Retina (tissue), 1 donor: ENCODE results near the gene DNMBP.

Experiments
- DNase-seq: peaks from one replicate; pipeline ENCODE4 v3.0.0-alpha.2; 2016

Gene DNMBP

GRCh38 chr10:100009793-100010676 is at the start of gene DNMBP:
DNMBP (minus strand) TSS chr10:100009947; CDS start chr10:99972124, 37,823 bp downstream.
- DNase-seq = peak; percentile 77

GRCh38 chr10:100057948-100058347 is 48.2 kb upstream of the DNMBP start:
- DNase-seq = no peak

DNA sequence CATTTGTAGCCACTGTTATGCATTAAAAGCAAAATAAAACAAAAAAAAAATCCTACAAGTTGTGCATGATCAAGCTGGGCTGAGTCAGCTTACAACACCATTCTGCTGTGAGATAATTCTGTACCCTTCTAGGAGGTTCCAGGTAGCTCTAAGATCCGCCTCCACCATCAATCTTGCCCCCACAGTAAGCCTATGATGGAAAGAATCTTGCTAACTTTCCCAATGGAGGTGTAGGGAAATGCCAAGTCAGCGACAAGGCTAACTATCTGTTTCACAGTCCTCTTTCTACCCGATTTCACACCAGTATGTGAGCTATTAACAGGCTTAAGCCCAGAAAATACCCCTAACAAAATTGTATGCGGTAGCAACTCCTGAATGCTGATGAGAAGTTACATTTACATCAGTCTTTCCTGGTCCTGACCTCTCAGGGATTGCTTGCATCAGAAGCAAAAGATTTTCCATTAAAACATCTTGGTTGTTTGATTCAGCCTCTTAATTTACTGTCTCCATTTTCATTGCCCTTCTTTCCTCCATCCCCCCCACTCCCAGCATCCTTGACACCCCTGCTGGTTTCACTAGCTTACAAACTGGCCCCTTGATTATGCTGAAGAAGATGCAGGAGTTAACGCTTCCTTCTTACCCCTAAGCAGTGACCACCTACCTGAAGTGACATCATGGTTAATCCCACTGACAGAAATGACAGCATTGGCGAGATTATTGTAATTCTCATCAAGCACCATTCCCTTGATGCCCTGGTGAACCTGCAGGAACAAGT is 44.1 kb upstream of the DNMBP start:
- DNase-seq = no peak

DNA sequence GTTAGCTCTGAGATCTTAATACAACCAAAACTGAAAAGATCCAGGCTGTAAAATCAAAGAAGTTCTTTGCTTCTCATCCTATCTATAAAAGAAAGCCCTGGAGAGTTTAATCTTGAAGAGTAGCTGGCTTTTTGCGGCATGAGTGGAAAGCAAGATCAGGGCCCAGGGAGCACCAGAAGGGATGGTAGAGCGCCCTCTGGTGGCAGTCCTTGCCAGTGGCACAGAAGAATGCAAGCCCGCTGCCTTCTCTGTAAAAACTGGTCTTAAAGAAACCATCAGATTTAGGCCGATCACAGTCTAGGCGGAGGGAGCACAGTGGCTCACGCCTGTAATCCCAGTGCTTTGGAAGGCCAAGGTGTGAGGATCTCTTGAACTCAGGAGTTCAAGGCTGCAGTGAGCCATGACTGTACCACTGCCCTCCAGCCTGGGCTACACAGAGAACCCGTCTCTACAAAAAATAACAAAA is 36.3 kb upstream of the DNMBP start:
- DNase-seq = peak; percentile 85

DNA sequence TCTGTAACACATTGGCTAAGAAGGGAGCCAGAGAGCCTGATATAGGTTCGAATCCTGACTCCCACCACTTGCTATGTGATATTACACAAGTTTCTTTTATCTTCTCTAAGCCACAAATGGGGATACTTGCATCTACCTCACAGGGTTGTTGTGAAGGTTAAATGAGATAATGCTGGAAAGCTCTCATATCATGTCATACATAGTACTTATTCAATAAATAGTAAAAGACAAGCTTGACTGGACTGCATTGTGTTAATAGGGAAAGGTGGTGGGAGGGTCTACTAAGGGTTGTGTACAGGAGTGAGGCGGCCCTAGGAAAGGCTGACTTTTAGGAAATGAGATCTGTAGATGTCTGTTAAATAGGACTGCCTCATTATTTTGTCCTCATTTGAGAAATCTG is 35.8 kb upstream of the DNMBP start:
- no peak for DNase-seq

- DNase-seq = no peak
These were observed 34.0 kb upstream of the DNMBP start for GRCh38 chr10:100043796-100044195.

DNA sequence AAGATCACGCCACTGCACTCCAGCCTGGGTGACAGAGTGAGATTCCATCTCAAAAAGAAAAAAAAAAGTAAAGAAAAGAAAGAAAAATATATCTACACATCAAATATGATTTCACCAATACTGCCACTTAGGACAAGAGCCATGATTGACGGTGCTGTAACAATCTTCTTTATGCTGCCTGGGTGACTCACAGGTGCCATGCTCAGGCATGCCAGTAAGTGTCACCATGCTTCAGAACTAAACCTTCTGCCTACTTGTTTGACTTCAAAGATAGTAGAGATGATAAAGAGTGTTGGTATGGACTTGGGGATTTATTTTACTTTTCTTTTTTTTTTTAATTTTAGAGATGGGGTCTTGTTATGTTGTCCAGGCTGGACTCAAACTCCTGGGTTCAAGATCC is 33.6 kb upstream of the DNMBP start:
- DNase-seq = no peak

GRCh38 chr10:100041306-100042002 is 31.7 kb upstream of the DNMBP start:
- DNase-seq = no peak

GRCh38 chr10:100038561-100039071 is 28.9 kb upstream of the DNMBP start:
- no peak for DNase-seq

DNA sequence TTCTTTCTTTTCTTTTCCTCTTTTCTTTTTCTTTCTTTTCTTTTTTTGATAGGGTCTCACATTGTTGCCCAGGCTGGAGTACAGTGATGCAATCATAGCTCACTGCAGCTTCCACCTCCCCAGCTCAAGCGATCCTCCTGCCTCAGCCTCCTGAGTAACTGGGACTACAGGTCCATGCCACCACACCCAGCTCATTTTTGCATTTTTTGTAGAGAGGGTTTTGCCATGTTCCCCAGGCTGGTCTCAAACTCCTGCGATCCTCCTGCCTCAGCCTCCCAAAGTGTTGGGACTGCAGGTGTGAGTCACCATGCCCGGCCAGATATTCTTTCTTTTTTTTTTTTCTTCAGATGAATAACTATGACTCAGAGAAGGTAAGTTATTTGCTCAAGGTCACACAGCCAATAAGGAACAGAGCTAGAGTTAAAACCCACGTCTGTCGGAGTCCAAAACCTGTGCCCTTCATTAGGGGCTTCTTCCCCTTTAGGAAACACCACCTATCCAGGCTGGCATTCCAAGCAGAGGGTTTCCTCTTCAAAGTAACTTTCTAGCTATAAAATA is 28.1 kb upstream of the DNMBP start:
- DNase-seq = no peak

DNA sequence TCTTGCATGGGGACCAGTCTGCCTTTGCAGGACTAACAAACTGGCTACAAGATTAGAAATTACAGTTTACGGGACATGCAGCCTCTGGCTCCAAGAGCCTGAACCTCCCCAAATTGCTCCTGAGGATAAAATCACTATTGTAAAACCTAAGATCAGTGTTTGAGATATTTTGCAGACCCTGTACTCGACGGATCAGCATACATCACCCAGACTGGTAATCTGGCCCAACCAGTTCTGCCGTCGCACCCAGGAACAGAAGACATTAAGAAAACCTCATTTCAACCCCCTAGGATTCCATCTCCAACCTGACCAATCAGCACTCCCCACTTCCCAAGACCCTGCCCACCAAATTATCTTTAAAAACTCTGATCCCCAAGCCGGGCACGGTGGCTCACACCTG is 27.1 kb upstream of the DNMBP start:
- DNase-seq = no peak

DNA sequence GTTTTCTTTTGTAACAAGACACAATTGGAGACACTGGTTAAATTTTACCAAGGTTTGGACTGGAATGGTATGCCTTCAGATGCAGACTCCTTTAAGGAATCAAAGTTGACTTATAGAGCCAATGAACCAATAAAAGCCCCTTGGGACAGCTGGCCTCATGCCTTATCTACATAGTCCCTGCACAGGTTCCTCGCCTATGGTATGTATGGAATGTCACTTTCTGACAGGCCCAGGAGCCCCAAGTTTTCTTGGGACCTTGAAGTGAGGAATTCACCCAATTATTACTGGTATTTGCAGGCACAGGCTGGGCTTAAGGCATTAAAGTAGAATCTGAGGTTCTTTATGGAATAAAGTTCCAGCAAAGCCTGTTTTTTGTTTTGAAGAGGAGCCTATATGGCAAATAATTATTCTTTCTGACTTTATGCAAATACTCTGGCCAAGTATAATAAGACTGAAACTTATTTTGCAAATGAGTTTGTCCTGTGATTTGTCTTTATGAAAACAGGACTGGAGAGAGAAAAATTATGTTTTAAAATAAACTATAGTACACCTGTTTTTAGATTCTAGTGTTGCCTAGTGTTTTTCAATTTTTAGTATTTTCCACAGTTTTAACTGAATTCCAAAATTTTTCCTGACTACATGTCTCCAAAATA is 24.1 kb upstream of the DNMBP start:
- no peak for DNase-seq

DNA sequence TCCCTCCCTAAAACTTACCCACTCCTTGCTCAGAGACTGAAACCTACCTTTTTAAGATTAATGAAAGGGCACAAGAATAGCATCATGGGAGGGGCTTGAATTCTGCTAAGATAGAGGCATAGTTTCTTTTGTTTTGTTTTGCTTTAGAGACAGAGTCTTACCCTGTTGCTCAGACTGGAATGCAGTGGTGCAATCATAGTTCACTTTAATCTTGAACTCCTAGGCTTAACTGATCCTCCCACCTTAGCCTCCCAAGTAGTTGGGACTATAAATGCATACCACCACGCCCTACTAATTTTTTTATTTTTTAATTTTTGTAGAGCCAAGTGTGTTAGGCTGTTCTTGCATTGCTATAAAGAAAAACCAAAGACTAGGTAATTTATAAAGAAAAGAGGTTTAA is 17.7 kb upstream of the DNMBP start:
- no peak for DNase-seq

DNA sequence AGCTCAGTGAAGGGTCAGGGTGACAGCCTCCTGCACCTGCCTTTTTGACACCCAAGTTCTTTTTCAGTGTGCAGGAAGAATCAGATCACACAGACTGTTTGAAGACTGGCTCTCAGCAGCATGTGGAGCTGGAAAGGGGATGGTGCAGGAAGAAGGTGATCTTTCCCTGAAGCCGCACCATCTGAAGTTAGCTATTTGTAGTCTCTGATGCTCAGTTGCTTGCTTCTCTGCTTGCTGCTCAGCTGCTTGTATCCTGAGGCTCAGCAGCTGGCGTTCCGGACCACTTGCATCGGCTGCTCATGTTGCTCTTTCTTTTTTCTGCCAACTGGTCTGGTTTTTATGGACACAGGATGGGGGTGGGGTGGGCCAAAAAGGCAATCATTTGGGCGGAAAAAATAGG is 15.8 kb upstream of the DNMBP start:
- peak; percentile 56 for DNase-seq

GRCh38 chr10:100024748-100025147 is 15.0 kb upstream of the DNMBP start:
- DNase-seq = no peak

- no peak for DNase-seq
These were observed 12.7 kb upstream of the DNMBP start for GRCh38 chr10:100022403-100022802.

- DNase-seq = no peak
These were observed 11.6 kb upstream of the DNMBP start for GRCh38 chr10:100021322-100021721.

DNA sequence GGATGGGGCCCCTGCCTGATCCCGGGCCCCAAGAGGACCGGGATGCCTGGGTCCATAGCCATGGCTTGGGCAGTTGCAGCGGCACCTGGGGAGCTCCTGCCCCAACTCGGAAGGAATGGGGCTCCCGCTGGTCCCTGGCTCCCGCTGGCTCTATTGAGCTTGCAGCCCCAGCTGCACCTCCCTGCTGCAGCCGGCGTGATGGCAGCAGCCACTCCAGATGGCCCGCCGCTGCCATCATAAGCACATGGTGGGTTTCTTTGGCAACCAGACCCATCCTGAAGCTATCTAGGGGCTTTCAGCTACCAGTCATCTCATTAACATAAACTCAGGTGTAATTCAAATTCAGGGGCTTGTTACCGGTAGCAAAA is 11.1 kb upstream of the DNMBP start:
- DNase-seq = peak; percentile 28

DNA sequence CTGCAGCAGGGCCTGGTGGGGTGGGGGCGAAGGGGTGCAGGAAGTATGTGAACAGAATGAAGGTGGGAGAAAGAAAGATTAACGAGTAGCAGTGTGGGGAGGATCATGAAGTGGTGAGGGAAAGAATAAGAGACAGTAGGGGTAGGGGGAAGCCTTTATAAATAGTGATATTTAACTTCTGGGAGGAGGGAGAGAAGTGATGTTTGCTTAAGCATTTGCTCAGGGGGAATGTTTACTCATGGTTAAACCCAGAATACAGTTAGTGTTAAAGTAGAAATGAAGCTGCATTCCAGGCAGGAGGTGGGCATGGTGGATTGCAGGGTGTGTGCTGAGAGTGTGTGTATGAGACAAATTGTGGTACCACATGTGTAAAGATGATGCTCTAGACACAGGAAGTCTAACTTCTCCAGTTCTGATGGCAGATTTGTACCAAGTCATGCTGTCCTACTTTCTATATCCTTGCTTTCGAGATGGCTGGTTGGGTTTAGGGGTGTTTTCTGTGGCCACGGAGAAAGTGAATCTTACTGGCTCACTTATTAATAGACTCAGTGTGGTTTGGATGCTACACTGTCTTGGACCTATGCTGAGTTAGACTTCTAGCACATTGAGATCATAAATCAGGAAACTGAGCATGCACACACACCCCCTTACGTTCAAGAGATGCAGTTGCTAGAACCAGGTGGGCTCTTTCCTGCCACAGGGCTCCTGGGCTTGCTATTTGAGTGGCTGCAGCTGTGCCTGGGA is 10.6 kb upstream of the DNMBP start:
- DNase-seq = no peak

- no peak for DNase-seq
These were observed 10.0 kb upstream of the DNMBP start for GRCh38 chr10:100019787-100020141.

DNA sequence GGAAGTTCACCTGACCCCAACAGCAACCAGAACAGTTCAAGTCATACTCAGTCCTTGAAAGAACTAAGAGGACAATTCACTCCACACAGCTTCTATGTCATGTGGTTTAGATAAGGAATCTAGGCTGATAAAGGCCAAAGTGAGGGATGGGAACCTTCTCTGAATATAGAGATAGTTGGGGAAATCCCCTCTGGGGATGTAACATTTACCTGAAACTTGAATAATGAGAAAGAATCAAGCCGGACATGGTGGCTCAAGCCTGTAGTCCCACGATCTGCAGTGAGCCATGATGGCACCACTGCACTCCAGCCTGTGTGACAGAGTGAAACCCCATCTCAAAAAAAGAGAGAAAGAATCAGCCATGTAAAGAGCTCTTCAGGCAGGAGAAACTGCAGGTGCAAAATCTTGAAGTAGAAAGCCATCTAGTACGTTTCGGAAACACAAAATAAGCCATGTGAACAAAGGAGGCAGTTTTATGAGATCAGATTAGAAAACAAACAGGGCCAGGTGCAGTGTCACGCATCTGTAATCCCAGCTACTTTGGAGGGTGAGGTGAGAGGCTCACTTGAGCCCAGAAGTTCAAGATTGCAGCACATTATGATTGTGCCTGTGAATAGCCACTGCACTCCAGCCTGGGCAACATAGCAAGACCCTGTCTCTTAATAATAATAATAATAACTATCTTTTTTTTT is 4.5 kb upstream of the DNMBP start:
- DNase-seq = no peak
